Measurements from ENCODE around the gene URB1. TPM values are rescaled to one million over a fixed set of nuclear protein-coding genes. Genes with fewer than 3 reads are reported as not detected.

URB1 gene
- total RNA-seq, 1 donor from 2014 or later = 42.8 TPM

- no peaks in the 10 kb centered on the region for H3K9me3 Mint-ChIP-seq
- no peaks in the 10 kb centered on the region for H3K4me1 Mint-ChIP-seq (ENCODE audit: low read depth)
- no peaks in the 10 kb centered on the region for H3K27me3 Mint-ChIP-seq (ENCODE audit: insufficient read depth)
- no peak overlapping the region for H3K4me3 Mint-ChIP-seq
- intact Hi-C loops (cut with micrococcal nuclease) = no loop called here
- no peak overlapping the region for H3K27ac Mint-ChIP-seq
- DNase-seq (ENCODE audit: low spot score) = no peak
- peaks cover 51% of the 10 kb centered on the region for H3K36me3 Mint-ChIP-seq (ENCODE audit: low read depth)
These were observed 63.0 kb downstream of the URB1 start for GRCh38 chr21:32329776-32330175.

GRCh38 chr21:32329331-32329730 is 63.5 kb downstream of the URB1 start:
- Mint-ChIP-seq H3K27ac (no peak overlapping the region), H3K9me3 (no peaks in the 10 kb centered on the region), H3K36me3 (ENCODE audit: low read depth) (peaks cover 52% of the 10 kb centered on the region), H3K4me1 (ENCODE audit: low read depth) (no peaks in the 10 kb centered on the region), H3K27me3 (ENCODE audit: insufficient read depth) (no peaks in the 10 kb centered on the region), H3K4me3 (no peak overlapping the region)
- DNase-seq (ENCODE audit: low spot score) = no peak
- intact Hi-C loops (cut with micrococcal nuclease) = no loop called here

- no peak overlapping the region for H3K27ac Mint-ChIP-seq
- peaks cover 55% of the 10 kb centered on the region for H3K36me3 Mint-ChIP-seq (ENCODE audit: low read depth)
- DNase-seq (ENCODE audit: low spot score) = no peak
- H3K27me3 Mint-ChIP-seq (ENCODE audit: insufficient read depth) = no peaks in the 10 kb centered on the region
- intact Hi-C loops (cut with micrococcal nuclease) = no loop called here
- no peak overlapping the region for H3K4me3 Mint-ChIP-seq
- no peaks in the 10 kb centered on the region for H3K4me1 Mint-ChIP-seq (ENCODE audit: low read depth)
- H3K9me3 Mint-ChIP-seq = no peaks in the 10 kb centered on the region
These were observed 64.2 kb downstream of the URB1 start for GRCh38 chr21:32328595-32328994.

- Mint-ChIP-seq H3K36me3 (ENCODE audit: low read depth) (peaks cover 62% of the 10 kb centered on the region), H3K27me3 (ENCODE audit: insufficient read depth) (no peaks in the 10 kb centered on the region), H3K27ac (no peak overlapping the region), H3K9me3 (no peaks in the 10 kb centered on the region), H3K4me1 (ENCODE audit: low read depth) (no peaks in the 10 kb centered on the region), H3K4me3 (no peak overlapping the region)
- intact Hi-C loops (cut with micrococcal nuclease) = no loop called here
- no peak for DNase-seq (ENCODE audit: low spot score)
These were observed 67.1 kb downstream of the URB1 start for GRCh38 chr21:32325706-32326105.

- no peak for DNase-seq (ENCODE audit: low spot score)
- no peak overlapping the region for H3K27ac Mint-ChIP-seq
- no peak overlapping the region for H3K4me3 Mint-ChIP-seq
- no peaks in the 10 kb centered on the region for H3K4me1 Mint-ChIP-seq (ENCODE audit: low read depth)
- H3K27me3 Mint-ChIP-seq (ENCODE audit: insufficient read depth) = no peaks in the 10 kb centered on the region
- intact Hi-C loops (cut with micrococcal nuclease) = no loop called here
- H3K9me3 Mint-ChIP-seq = no peaks in the 10 kb centered on the region
- peaks cover 68% of the 10 kb centered on the region for H3K36me3 Mint-ChIP-seq (ENCODE audit: low read depth)
These were observed 70.1 kb downstream of the URB1 start for GRCh38 chr21:32322676-32323075.

GRCh38 chr21:32322103-32322502 is 70.7 kb downstream of the URB1 start:
- Mint-ChIP-seq H3K27ac (no peak overlapping the region), H3K36me3 (ENCODE audit: low read depth) (peaks cover 66% of the 10 kb centered on the region), H3K9me3 (no peaks in the 10 kb centered on the region), H3K27me3 (ENCODE audit: insufficient read depth) (no peaks in the 10 kb centered on the region), H3K4me1 (ENCODE audit: low read depth) (no peaks in the 10 kb centered on the region), H3K4me3 (no peak overlapping the region)
- no peak for DNase-seq (ENCODE audit: low spot score)
- intact Hi-C loops (cut with micrococcal nuclease) = no loop called here

GRCh38 chr21:32321480-32321879 is 71.3 kb downstream of the URB1 start:
- Mint-ChIP-seq H3K27me3 (ENCODE audit: insufficient read depth) (no peaks in the 10 kb centered on the region), H3K36me3 (ENCODE audit: low read depth) (peaks cover 62% of the 10 kb centered on the region), H3K4me3 (no peak overlapping the region), H3K27ac (no peak overlapping the region), H3K9me3 (no peaks in the 10 kb centered on the region), H3K4me1 (ENCODE audit: low read depth) (no peaks in the 10 kb centered on the region)
- intact Hi-C loops (cut with micrococcal nuclease) = no loop called here
- no peak for DNase-seq (ENCODE audit: low spot score)

GRCh38 chr21:32320726-32321125 is 72.1 kb downstream of the URB1 start:
- Mint-ChIP-seq H3K4me3 (no peak overlapping the region), H3K9me3 (no peaks in the 10 kb centered on the region), H3K4me1 (ENCODE audit: low read depth) (no peaks in the 10 kb centered on the region), H3K27ac (no peak overlapping the region), H3K36me3 (ENCODE audit: low read depth) (peaks cover 55% of the 10 kb centered on the region), H3K27me3 (ENCODE audit: insufficient read depth) (no peaks in the 10 kb centered on the region)
- no peak for DNase-seq (ENCODE audit: low spot score)
- intact Hi-C loops (cut with micrococcal nuclease) = no loop called here

GRCh38 chr21:32320059-32320458 is 72.8 kb downstream of the URB1 start:
- no peak overlapping the region for H3K27ac Mint-ChIP-seq
- H3K27me3 Mint-ChIP-seq (ENCODE audit: insufficient read depth) = no peaks in the 10 kb centered on the region
- intact Hi-C loops (cut with micrococcal nuclease) = no loop called here
- H3K4me1 Mint-ChIP-seq (ENCODE audit: low read depth) = no peaks in the 10 kb centered on the region
- H3K4me3 Mint-ChIP-seq = no peak overlapping the region
- H3K36me3 Mint-ChIP-seq (ENCODE audit: low read depth) = peaks cover 51% of the 10 kb centered on the region
- DNase-seq (ENCODE audit: low spot score) = no peak
- H3K9me3 Mint-ChIP-seq = no peaks in the 10 kb centered on the region

GRCh38 chr21:32319012-32319411 is 73.8 kb downstream of the URB1 start:
- Mint-ChIP-seq H3K36me3 (ENCODE audit: low read depth) (peaks cover 50% of the 10 kb centered on the region), H3K4me3 (no peak overlapping the region), H3K4me1 (ENCODE audit: low read depth) (no peaks in the 10 kb centered on the region), H3K27me3 (ENCODE audit: insufficient read depth) (no peaks in the 10 kb centered on the region), H3K9me3 (no peaks in the 10 kb centered on the region), H3K27ac (no peak overlapping the region)
- intact Hi-C loops (cut with micrococcal nuclease) = no loop called here
- no peak for DNase-seq (ENCODE audit: low spot score)

GRCh38 chr21:32317726-32318125 is 75.1 kb downstream of the URB1 start:
- Mint-ChIP-seq H3K27me3 (ENCODE audit: insufficient read depth) (no peaks in the 10 kb centered on the region), H3K4me1 (ENCODE audit: low read depth) (no peaks in the 10 kb centered on the region), H3K4me3 (no peak overlapping the region), H3K27ac (no peak overlapping the region), H3K36me3 (ENCODE audit: low read depth) (peaks cover 42% of the 10 kb centered on the region), H3K9me3 (no peaks in the 10 kb centered on the region)
- intact Hi-C loops (cut with micrococcal nuclease) = no loop called here
- no peak for DNase-seq (ENCODE audit: low spot score)

GRCh38 chr21:32316361-32317215 is 76.2 kb downstream of the URB1 start:
- Mint-ChIP-seq H3K36me3 (ENCODE audit: low read depth) (peaks cover 39% of the 10 kb centered on the region), H3K27me3 (ENCODE audit: insufficient read depth) (no peaks in the 10 kb centered on the region), H3K4me3 (no peak overlapping the region), H3K4me1 (ENCODE audit: low read depth) (no peaks in the 10 kb centered on the region), H3K9me3 (no peaks in the 10 kb centered on the region), H3K27ac (no peak overlapping the region)
- intact Hi-C loops (cut with micrococcal nuclease) = no loop called here
- DNase-seq (ENCODE audit: low spot score) = no peak

- peaks cover 8% of the 10 kb centered on the region for H3K4me1 Mint-ChIP-seq (ENCODE audit: low read depth)
- no peaks in the 10 kb centered on the region for H3K9me3 Mint-ChIP-seq
- H3K27me3 Mint-ChIP-seq (ENCODE audit: insufficient read depth) = no peaks in the 10 kb centered on the region
- no peak for DNase-seq (ENCODE audit: low spot score)
- H3K27ac Mint-ChIP-seq = no peak overlapping the region
- H3K36me3 Mint-ChIP-seq (ENCODE audit: low read depth) = peaks cover 41% of the 10 kb centered on the region
- intact Hi-C loops (cut with micrococcal nuclease) = no loop called here
- no peak overlapping the region for H3K4me3 Mint-ChIP-seq
These were observed 77.1 kb downstream of the URB1 start for GRCh38 chr21:32315511-32316281.

All from activated T-helper 1 cell treated with anti-CD3 and anti-CD28 coated beads, Interleukin-12 subunit alpha, Interleukin-12 subunit beta, Interleukin-2, Interleukin-4 antibody, amounts not matched to agents 30 ng/mL and 10 ng/mL and 1 ng/mL, durations not matched to agents 14 hours and 24 hours and 36 hours (primary cell).